OCI-LY7 (cell line): ENCODE measurements around the gene KAT6B. TPM values are rescaled to one million over a fixed set of nuclear protein-coding genes. Genes with fewer than 3 reads are reported as not detected.
"Not testable (repeated sequence)": the region's sequence is repeated elsewhere in the genome, so short reads cannot be mapped to it uniquely, and the experiment has no call there.

Experiments
- BruUV-seq: library from RNA; stranded (reverse); fragments of 400-500 nt; replicated peaks from 2 replicates; lab custom pipeline; 2021; lab: Mats Ljungman, UMichigan
- CTCF ChIA-PET: fragments of 300-600 bp; sonication (Branson Sonifier 250); formaldehyde crosslinking; loops from one replicate; lab custom pipeline; 2022; ENCODE audit warnings: antibody characterized with exemption; ENCODE audit not compliant: unreplicated experiment; lab: Charles Lee
- POLR2A ChIA-PET: fragments of 300-600 bp; sonication (Branson Sonifier 250); formaldehyde crosslinking; loops from one replicate; lab custom pipeline; 2022; ENCODE audit warnings: antibody characterized with exemption; lab: Charles Lee
- DNase-seq: peaks from one replicate; pipeline ENCODE4 v3.0.0-alpha.2; 2015; ENCODE audit warnings: low spot score
- H2AFZ ChIP-seq: fragments of 200-600 bp; sonication (generic), shearing (Covaris generic); 2 replicates; pipeline ENCODE4 v1.6.1; 2014; ENCODE audit warnings: mild to moderate bottlenecking, antibody characterized with exemption, low read length, moderate library complexity
- H3K27ac ChIP-seq: fragments of 200-600 bp; sonication (generic); 2 replicates; pipeline ENCODE4 v1.5.1; 2014; ENCODE audit warnings: mixed run types, low read depth, mild to moderate bottlenecking, moderate library complexity, low read length, inconsistent platforms; ENCODE audit not compliant: poor library complexity, severe bottlenecking
- H3K36me3 ChIP-seq: fragments of 200-600 bp; sonication (generic); 2 replicates; pipeline ENCODE4 v1.6.1; 2014; ENCODE audit warnings: mild to moderate bottlenecking, antibody characterized with exemption, low read length, moderate library complexity, mixed read lengths; ENCODE audit not compliant: insufficient read depth
- H3K4me1 ChIP-seq: fragments of 200-600 bp; sonication (generic); 2 replicates; pipeline ENCODE4 v1.5.1; 2014; ENCODE audit warnings: mild to moderate bottlenecking, low read length; ENCODE audit not compliant: insufficient read depth, poor library complexity, severe bottlenecking
- H3K4me2 ChIP-seq: fragments of 200-600 bp; sonication (generic); 2 replicates; pipeline ENCODE4 v1.6.1; 2014; ENCODE audit warnings: mild to moderate bottlenecking, low read length
- H3K4me3 ChIP-seq: fragments of 200-600 bp; sonication (generic); 2 replicates; pipeline ENCODE4 v1.5.1; 2014; ENCODE audit warnings: mild to moderate bottlenecking, low read depth, low read length; ENCODE audit not compliant: poor library complexity, severe bottlenecking
- H3K79me2 ChIP-seq: fragments of 200-600 bp; sonication (generic); 2 replicates; pipeline ENCODE4 v1.6.1; 2016; ENCODE audit warnings: low read depth, mild to moderate bottlenecking, low read length, moderate library complexity, mixed read lengths; ENCODE audit not compliant: insufficient read depth
- H3K9me2 ChIP-seq: fragments of 200-600 bp; sonication (generic); 2 replicates; pipeline ENCODE4 v1.6.1; 2016; ENCODE audit warnings: mild to moderate bottlenecking, low read length, mixed read lengths; ENCODE audit not compliant: insufficient read depth
- H3K9me3 ChIP-seq: fragments of 200-600 bp; sonication (generic); 2 replicates; pipeline ENCODE4 v1.6.1; 2014; ENCODE audit warnings: mild to moderate bottlenecking, mixed run types, low read length, mixed read lengths
- H4K20me1 ChIP-seq: fragments of 200-600 bp; sonication (generic); 2 replicates; pipeline ENCODE4 v1.6.1; 2014; ENCODE audit warnings: mild to moderate bottlenecking, antibody characterized with exemption, low read length, moderate library complexity, mixed read lengths; ENCODE audit not compliant: insufficient read depth
- CTCF ChIP-seq: fragments of 200-600 bp; sonication (generic); conservative IDR thresholded peaks from 2 replicates; pipeline ENCODE4 v1.5.1; 2014; ENCODE audit warnings: mild to moderate bottlenecking, antibody characterized with exemption, low read length, moderate library complexity, mixed read lengths
- EZH2phosphoT487 ChIP-seq: fragments of 200-600 bp; sonication (generic); IDR thresholded peaks from 2 replicates; pipeline ENCODE4 v1.6.1; 2018; ENCODE audit warnings: low read depth, borderline replicate concordance, mild to moderate bottlenecking, mixed run types, antibody characterized with exemption, low read length, moderate library complexity, mixed read lengths
- intact Hi-C: fragments of 100-400 bp; cut with micrococcal nuclease; formaldehyde crosslinking; loops from one replicate; pipeline ENCODE4 v1.10.0; 2022; ENCODE audit not compliant: unreplicated experiment
- total RNA-seq, 2 experiments: library from RNA; depleted of rRNA in 1 of 2; stranded (reverse); fragments of >200 nt in 1 of 2; shearing (Covaris generic) in 1 of 2; gene quantifications; 2 replicates each; pipeline ENCODE4 v1.2.3, GENCODE V29; 2014 to 2022

The KAT6B gene
- total RNA-seq, 2 experiments from 2014 or later: 20.8 to 40.8 TPM

GRCh38 chr10:74917481-74918077 is 91.2 kb downstream of the KAT6B start:
- Histone ChIP-seq H3K4me3 (no peak overlapping the region), H3K27ac (no peak overlapping the region), H3K36me3 (peaks cover 9% of the 10 kb centered on the region; the same call in 1 of the 2 replicates), H3K9me3 (peaks cover 12% of the 10 kb centered on the region; the same call in 1 of the 2 replicates), H3K4me2 (no peak overlapping the region), H4K20me1 (no peaks in the 10 kb centered on the region), H3K9me2 (no peaks in the 10 kb centered on the region), H2AFZ (no peak overlapping the region), H3K79me2 (no peaks in the 10 kb centered on the region), H3K4me1 (no peaks in the 10 kb centered on the region)
- no peak for DNase-seq
- TF ChIP-seq EZH2phosphoT487 (no peak), CTCF (no peak)
- intact Hi-C loops: no loop called here
- ChIA-PET POLR2A (interaction anchor here (0.6 kb wide), 1 partner anchor 225 kb away, joined by 4 read pairs; no protein-coding TSS in a partner anchor), CTCF (no interaction called here)
- BruUV-seq: no TSS peak

DNA sequence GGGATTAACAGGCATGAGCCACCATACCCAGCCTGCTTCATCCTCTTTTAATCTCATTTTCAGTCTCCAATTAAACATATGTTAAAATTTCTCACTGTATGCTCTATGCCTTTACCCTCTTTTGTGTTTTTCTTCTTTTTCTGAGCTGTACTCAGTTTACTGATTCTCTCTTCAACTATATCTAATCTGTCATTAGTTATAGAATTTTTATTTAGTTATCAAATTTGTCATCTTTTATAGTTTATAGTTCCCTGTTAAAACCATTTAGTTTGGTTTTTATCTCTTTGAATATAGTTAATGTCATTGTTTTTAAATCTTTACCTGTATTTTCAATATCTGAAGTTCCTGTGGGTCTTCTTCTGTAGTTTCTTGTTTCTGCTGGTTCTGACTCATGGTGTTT is 93.3 kb downstream of the KAT6B start:
- Histone ChIP-seq H3K36me3 (peaks cover 9% of the 10 kb centered on the region; the same call in 1 of the 2 replicates), H3K4me1 (no peaks in the 10 kb centered on the region), H3K9me3 (peaks cover 12% of the 10 kb centered on the region; the same call in 1 of the 2 replicates), H3K27ac (no peak overlapping the region), H3K4me2 (no peak overlapping the region), H2AFZ (no peak overlapping the region), H3K4me3 (no peak overlapping the region), H4K20me1 (no peaks in the 10 kb centered on the region), H3K9me2 (0 out of 2 replicates have a peak, but pooled peaks cover 2% of the 10 kb centered on the region), H3K79me2 (no peaks in the 10 kb centered on the region)
- BruUV-seq: no TSS peak
- ChIA-PET CTCF (no interaction called here), POLR2A (interaction anchor here (0.9 kb wide), 1 partner anchor 15 kb away, joined by 3 read pairs; no protein-coding TSS in a partner anchor)
- intact Hi-C loops: no loop called here
- TF ChIP-seq EZH2phosphoT487: no peak
- no peak for TF ChIP-seq CTCF
- no peak for DNase-seq

DNA sequence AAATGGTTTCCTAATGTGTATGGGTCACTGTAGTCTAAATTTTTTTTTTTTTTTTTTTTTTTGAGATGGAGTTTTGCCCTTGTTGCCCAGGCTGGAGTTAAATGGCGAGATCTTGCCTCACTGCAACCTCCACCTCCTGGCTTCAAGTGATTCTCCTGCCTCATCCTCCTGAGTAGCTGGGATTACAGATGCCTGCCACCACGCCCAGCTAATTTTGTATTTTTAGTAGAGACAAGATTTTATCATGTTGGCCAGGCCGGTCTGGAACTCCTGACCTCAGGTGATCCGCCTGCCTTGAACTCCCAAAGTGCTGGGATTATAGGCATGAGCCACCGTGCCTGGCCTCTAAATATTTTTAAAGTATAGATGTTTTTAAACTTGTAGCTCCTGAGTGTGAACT is 94.7 kb downstream of the KAT6B start:
- H3K36me3 ChIP-seq, H4K20me1 ChIP-seq, H3K4me2 ChIP-seq, H3K27ac ChIP-seq, H3K4me3 ChIP-seq, H2AFZ ChIP-seq, DNase-seq, intact Hi-C loops, CTCF ChIA-PET, H3K79me2 ChIP-seq, BruUV-seq, H3K4me1 ChIP-seq, H3K9me2 ChIP-seq: not testable (repeated sequence)
- POLR2A ChIA-PET: interaction anchor here (0.5 to 1.5 kb wide), 9 partner anchors 9 to 606 kb away, joined by 3 to 9 read pairs (median 3); no protein-coding TSS in a partner anchor
- H3K9me3 ChIP-seq: peaks cover 12% of the 10 kb centered on the region; the same call in 1 of the 2 replicates
